CD4-positive, alpha-beta T cell treated with Interleukin-2 at 100 ng/mL for 4 hours (primary cell): ENCODE data around the gene OR1B1.
"Not testable (repeated sequence)": the region's sequence is repeated elsewhere in the genome, so short reads cannot be mapped to it uniquely, and the experiment has no call there.

ENCODE experiments used
- DNase-seq: peaks from one replicate; pipeline ENCODE4 v3.0.0-alpha.2; 2020; ENCODE audit warnings: low spot score

The OR1B1 gene

GRCh38 chr9:122657527-122657926 lies at the start of gene OR1B1:
TSS of gene OR1B1 (minus strand) at chr9:122657627.
- no peak for DNase-seq

- no peak for DNase-seq
Measured at GRCh38 chr9:122695696-122696095, 38.3 kb upstream of the OR1B1 start.

- DNase-seq = no peak
Measured at GRCh38 chr9:122684851-122685250, 27.4 kb upstream of the OR1B1 start.

GRCh38 chr9:122672481-122672880 lies 15.1 kb upstream of the OR1B1 start:
- DNase-seq = no peak

GRCh38 chr9:122661416-122661815 lies 4.0 kb upstream of the OR1B1 start, which contains the start of gene OR1L1:
TSS of gene OR1L1 (plus strand) at chr9:122661716. CDS start at chr9:122661716, 0 bp downstream.
- no peak for DNase-seq

GRCh38 chr9:122656378-122656777 lies 1.0 kb downstream of the OR1B1 start:
- no peak for DNase-seq

- DNase-seq = no peak
Measured at GRCh38 chr9:122642226-122642625, 15.2 kb downstream of the OR1B1 start.

GRCh38 chr9:122619996-122620395 lies 37.4 kb downstream of the OR1B1 start:
- no peak for DNase-seq

GRCh38 chr9:122614362-122614761 lies 43.1 kb downstream of the OR1B1 start, which contains the start of gene OR1Q1:
TSS of gene OR1Q1 (plus strand) at chr9:122614738. CDS start at chr9:122614738, 0 bp downstream.
- DNase-seq = no peak

- no peak for DNase-seq
Measured at GRCh38 chr9:122609804-122610203, 47.6 kb downstream of the OR1B1 start.

- no peak for DNase-seq
Measured at GRCh38 chr9:122606587-122606986, 50.8 kb downstream of the OR1B1 start.

- DNase-seq = no peak
Measured at GRCh38 chr9:122605691-122606090, 51.7 kb downstream of the OR1B1 start.

- DNase-seq = not testable (repeated sequence)
Measured at GRCh38 chr9:122583284-122583683, 74.1 kb downstream of the OR1B1 start, which contains the start of gene OR1L8. TSS of gene OR1L8 (minus strand) at chr9:122583384. CDS start at chr9:122568477, 14,907 bp downstream.

GRCh38 chr9:122580360-122580759 lies 77.1 kb downstream of the OR1B1 start:
- DNase-seq = no peak

GRCh38 chr9:122579874-122580273 lies 77.6 kb downstream of the OR1B1 start:
- DNase-seq = no peak
